Transverse colon (tissue), 4 donors: ENCODE results near the gene TPH2. TPM values are rescaled to one million over a fixed set of nuclear protein-coding genes. Genes with fewer than 3 reads are reported as not detected.

Experiments used
- DNase-seq: peaks from one replicate; pipeline ENCODE4 v3.0.0-alpha.2; 2019
- H3K27ac ChIP-seq, 4 donors: fragments of 200-600 bp; sonication (generic); 2 replicates each; pipeline ENCODE4 v1.5.1; 2016 to 2018; ENCODE audit warnings: inconsistent platforms in 4 of 4
- H3K27me3 ChIP-seq: fragments of 200-600 bp; sonication (generic); 2 replicates; pipeline ENCODE4 v1.5.1; 2017; ENCODE audit warnings: inconsistent platforms
- H3K36me3 ChIP-seq, 4 donors: fragments of 200-600 bp; sonication (generic); 2 replicates each; pipeline ENCODE4 v1.5.1; 2017 to 2019; ENCODE audit warnings: inconsistent platforms in 4 of 4
- H3K4me1 ChIP-seq, 4 donors: fragments of 200-600 bp; sonication (generic); 2 replicates each; pipeline ENCODE4 v1.5.1; 2017 to 2020; ENCODE audit warnings: inconsistent platforms in 4 of 4
- H3K4me3 ChIP-seq, 4 donors: fragments of 200-600 bp; sonication (generic); 1 replicate in 1 of 4; 2 replicates in 3 of 4; pipeline versions ENCODE4 v1.5.1 to v1.6.1; 2017 to 2019; ENCODE audit warnings: inconsistent platforms in 4 of 4
- H3K9me3 ChIP-seq, 2 donors: fragments of 200-600 bp; sonication (generic); 2 replicates each; pipeline ENCODE4 v1.5.1; 2017 to 2019; ENCODE audit warnings: inconsistent platforms in 2 of 2
- EP300 ChIP-seq: sonication (generic); formaldehyde crosslinking; IDR thresholded peaks from one replicate; pipeline ENCODE4 v1.6.1; 2017; ENCODE audit warnings: antibody characterized with exemption, low read depth
- POLR2A ChIP-seq: fragments of 450-650 bp; IDR thresholded peaks from one replicate; pipeline ENCODE4 v1.6.1; 2016; ENCODE audit warnings: antibody characterized with exemption, mild to moderate bottlenecking, moderate library complexity
- POLR2AphosphoS5 ChIP-seq, 3 donors: sonication (generic); formaldehyde crosslinking; IDR thresholded peaks; one replicate each; pipeline ENCODE4 v1.6.1; 2016; ENCODE audit warnings: antibody characterized with exemption in 3 of 3
- WGBS, 2 donors: methylation state at CpG; one replicate each; pipeline ENCODE4 v1.1.5; 2018; ENCODE audit warnings: low coverage in 1 of 2; 5-methylcytosine and 5-hydroxymethylcytosine counted together
- in situ Hi-C, 4 donors: fragments of 200-750 bp; cut with MboI; loops; one replicate each; pipeline versions ENCODE4 v1.15.0 to v1.15.1; 2017; ENCODE audit warnings: low sequenced_read_pairs in 3 of 4, low pct_ligation_motif_present in 1 of 4, low pct_unique_long_range_greater_than_20kb in 1 of 4
- intact Hi-C: fragments of 100-400 bp; cut with DNase I; formaldehyde crosslinking; loops from one replicate; pipeline ENCODE4 v1.15.1; 2023; ENCODE audit warnings: low total_unique reads
- total RNA-seq, 4 donors: library from RNA; depleted of rRNA; stranded (reverse); fragments of >200 nt; gene quantifications; one replicate each; pipeline ENCODE4 v1.1.0, GENCODE V29; 2016
- TF ChIP-seq, protein P1 (sequence below), 5 experiments: fragments of 200-600 bp in 3 of 5; fragments of 450-650 bp in 2 of 5; sonication (generic) in 3 of 5; IDR thresholded peaks; 1 replicate in 2 of 5; 2 replicates in 3 of 5; pipeline ENCODE4 v1.5.1; 2016 to 2017; ENCODE audit warnings: antibody characterized with exemption in 5 of 5, inconsistent platforms in 3 of 5, mild to moderate bottlenecking in 2 of 5, moderate library complexity in 1 of 5

TPH2 gene
- total RNA-seq, 4 donors from 2014 or later, result not detected

DNA sequence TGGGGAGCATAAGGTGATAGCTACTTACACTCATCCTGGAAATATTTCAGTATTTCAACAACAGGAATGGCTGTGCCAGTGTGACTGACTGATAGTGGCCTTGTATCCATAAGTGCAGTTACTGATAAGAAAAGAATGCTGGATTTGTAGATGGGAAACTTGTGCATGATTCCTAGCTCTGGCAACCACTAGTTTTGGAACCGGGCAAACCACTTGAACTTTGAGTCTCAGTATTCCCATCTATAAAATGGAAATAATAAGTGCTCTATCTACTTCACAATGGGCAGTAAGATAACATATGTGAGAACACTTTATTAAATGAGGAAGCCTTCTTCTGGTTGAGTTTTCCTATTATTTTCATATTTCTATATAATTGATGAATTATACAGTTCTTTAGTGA is 77.2 kb downstream of the TPH2 start:
- TF ChIP-seq, protein P1, sequence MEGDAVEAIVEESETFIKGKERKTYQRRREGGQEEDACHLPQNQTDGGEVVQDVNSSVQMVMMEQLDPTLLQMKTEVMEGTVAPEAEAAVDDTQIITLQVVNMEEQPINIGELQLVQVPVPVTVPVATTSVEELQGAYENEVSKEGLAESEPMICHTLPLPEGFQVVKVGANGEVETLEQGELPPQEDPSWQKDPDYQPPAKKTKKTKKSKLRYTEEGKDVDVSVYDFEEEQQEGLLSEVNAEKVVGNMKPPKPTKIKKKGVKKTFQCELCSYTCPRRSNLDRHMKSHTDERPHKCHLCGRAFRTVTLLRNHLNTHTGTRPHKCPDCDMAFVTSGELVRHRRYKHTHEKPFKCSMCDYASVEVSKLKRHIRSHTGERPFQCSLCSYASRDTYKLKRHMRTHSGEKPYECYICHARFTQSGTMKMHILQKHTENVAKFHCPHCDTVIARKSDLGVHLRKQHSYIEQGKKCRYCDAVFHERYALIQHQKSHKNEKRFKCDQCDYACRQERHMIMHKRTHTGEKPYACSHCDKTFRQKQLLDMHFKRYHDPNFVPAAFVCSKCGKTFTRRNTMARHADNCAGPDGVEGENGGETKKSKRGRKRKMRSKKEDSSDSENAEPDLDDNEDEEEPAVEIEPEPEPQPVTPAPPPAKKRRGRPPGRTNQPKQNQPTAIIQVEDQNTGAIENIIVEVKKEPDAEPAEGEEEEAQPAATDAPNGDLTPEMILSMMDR (IDR thresholded peaks at IDR 0.05), result no peak
- TF ChIP-seq POLR2AphosphoS5 (IDR thresholded peaks at IDR 0.05) (no peak), EP300 (no peak), POLR2A (no peak)
- no peak overlapping the region for H3K4me3 ChIP-seq
- in situ Hi-C loops (no loop called here), intact Hi-C loops (no loop called here)
- no peaks in the 10 kb centered on the region for H3K27me3 ChIP-seq
- no peak overlapping the region for H3K27ac ChIP-seq
- no peaks in the 10 kb centered on the region for H3K9me3 ChIP-seq
- 67 to 83% methylated on average over 1 of the region's 1 CpG for WGBS, 2 donors
- no peaks in the 10 kb centered on the region for H3K36me3 ChIP-seq
- DNase-seq, result no peak
- H3K4me1 ChIP-seq, result no peaks in the 10 kb centered on the region

- Histone ChIP-seq H3K27ac (no peak overlapping the region), H3K36me3 (no peaks in the 10 kb centered on the region), H3K27me3 (no peaks in the 10 kb centered on the region), H3K4me3 (no peak overlapping the region), H3K9me3 (no peaks in the 10 kb centered on the region), H3K4me1 (no peaks in the 10 kb centered on the region)
- DNase-seq, result peak; percentile 71
- no peak for TF ChIP-seq POLR2A
- TF ChIP-seq, protein P1 (IDR thresholded peaks at IDR 0.05), result peak; percentile 62 to 78 (median 67)
- no peak for TF ChIP-seq EP300
- no peak for TF ChIP-seq POLR2AphosphoS5 (IDR thresholded peaks at IDR 0.05)
- in situ Hi-C loops (no loop called here), intact Hi-C loops (no loop called here)
- WGBS, 2 donors, result 0% methylated on average over 6 of the region's 6 CpGs
These were observed 78.5 kb downstream of the TPH2 start for GRCh38 chr12:72017054-72017651.

- Histone ChIP-seq H3K27me3 (no peaks in the 10 kb centered on the region), H3K36me3 (no peaks in the 10 kb centered on the region), H3K4me1 (no peaks in the 10 kb centered on the region), H3K27ac (no peak overlapping the region), H3K9me3 (no peaks in the 10 kb centered on the region), H3K4me3 (no peak overlapping the region)
- no peak for TF ChIP-seq POLR2AphosphoS5 (IDR thresholded peaks at IDR 0.05)
- TF ChIP-seq EP300, result no peak
- TF ChIP-seq, protein P1 (IDR thresholded peaks at IDR 0.05), result no peak
- TF ChIP-seq POLR2A, result no peak
- intact Hi-C loops, result no loop called here
- no peak for DNase-seq
- in situ Hi-C loops, result no loop called here
These were observed 79.4 kb downstream of the TPH2 start for GRCh38 chr12:72018036-72018435.

DNA sequence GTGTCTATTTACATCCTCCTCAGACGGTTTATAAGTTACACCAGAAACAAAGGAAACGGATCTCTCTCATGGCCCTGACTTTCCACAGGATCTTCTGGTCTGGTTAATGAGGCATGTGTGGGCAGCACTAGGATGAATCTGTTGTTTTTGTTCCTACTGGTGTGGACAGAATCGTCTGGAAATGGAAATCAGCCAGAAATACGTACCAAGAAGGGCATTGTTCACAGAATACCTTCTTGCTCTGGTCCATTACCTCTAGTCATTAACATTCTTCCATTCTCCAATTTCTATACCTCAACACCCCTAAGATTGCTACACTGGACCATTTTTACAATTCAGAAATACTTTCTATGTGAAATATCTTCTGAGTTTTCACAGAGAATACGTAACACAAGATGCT is 86.0 kb downstream of the TPH2 start:
- H3K36me3 ChIP-seq, result no peaks in the 10 kb centered on the region
- intact Hi-C loops (no loop called here), in situ Hi-C loops (no loop called here)
- H3K9me3 ChIP-seq, result no peaks in the 10 kb centered on the region
- no peak overlapping the region for H3K27ac ChIP-seq
- 65 to 89% methylated on average over 1 to 5 of the region's 5 CpGs for WGBS, 2 donors
- H3K27me3 ChIP-seq, result no peaks in the 10 kb centered on the region
- no peak overlapping the region for H3K4me3 ChIP-seq
- no peak for DNase-seq
- no peaks in the 10 kb centered on the region for H3K4me1 ChIP-seq
- TF ChIP-seq, protein P1 (IDR thresholded peaks at IDR 0.05), result no peak
- no peak for TF ChIP-seq POLR2AphosphoS5 (IDR thresholded peaks at IDR 0.05)
- no peak for TF ChIP-seq EP300
- no peak for TF ChIP-seq POLR2A
